Gastrocnemius medialis (tissue), 4 donors: ENCODE data around the gene GLB1L.

Experiments used
- CTCF ChIP-seq, 5 experiments: fragments of 450-650 bp in 3 of 5; fragments of 200-600 bp in 2 of 5; sonication (generic) in 2 of 5; IDR thresholded peaks in 4 of 5; conservative IDR thresholded peaks in 1 of 5; 1 replicate in 4 of 5; 2 replicates in 1 of 5; pipeline ENCODE4 v1.5.1; 2016 to 2019; ENCODE audit warnings: antibody characterized with exemption in 5 of 5, mild to moderate bottlenecking in 3 of 5, moderate library complexity in 3 of 5
- POLR2A ChIP-seq, 2 donors: fragments of 450-650 bp; IDR thresholded peaks; one replicate each; pipeline ENCODE4 v1.6.1; 2017; ENCODE audit warnings: antibody characterized with exemption in 2 of 2, mild to moderate bottlenecking in 2 of 2, moderate library complexity in 2 of 2

- TF ChIP-seq CTCF (IDR thresholded peaks at IDR 0.05 in 4 of 5, conservative IDR thresholded peaks at IDR 0.05 in 1 of 5) (no peak), POLR2A (IDR thresholded peaks at IDR 0.05) (no peak)
Measured at GRCh38 chr2:219291394-219291793, 46.1 kb upstream of the GLB1L start.
